ENCODE results near the gene CPSF4L.

Gene CPSF4L

DNA sequence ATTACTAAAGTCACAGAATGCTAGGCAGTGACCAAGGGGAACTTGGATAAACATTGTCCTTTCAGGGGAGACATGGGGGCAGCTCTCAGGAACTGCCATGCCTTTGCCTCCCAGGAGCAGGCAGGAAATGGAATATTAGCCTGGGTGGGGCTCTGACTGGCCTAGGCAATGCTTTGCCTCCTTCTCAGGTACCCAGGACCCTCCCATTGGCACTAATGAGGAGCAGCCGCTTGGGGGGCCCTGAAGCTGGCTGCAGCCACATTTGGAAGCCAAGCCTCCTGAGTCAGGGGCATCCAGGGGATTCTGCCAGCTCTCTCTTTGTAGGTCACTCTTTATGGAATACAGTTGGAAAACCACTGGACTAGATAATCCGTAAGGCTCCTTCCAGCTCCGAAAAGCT lies 5.5 kb downstream of the CPSF4L start:
- CTCF ChIA-PET, result interaction anchor here (0.6 to 4.8 kb wide), 7 partner anchors 33 to 602 kb away, joined by 3 to 69 read pairs (median 5); partner anchors contain the start of gene CDC42EP4
- POLR2A ChIA-PET (ENCODE audit: low non-redundant PET), result no interaction called here
- no peak overlapping the region for H3K27ac ChIP-seq
- no peak for DNase-seq (ENCODE audit: low spot score)
- TF ChIP-seq, protein P1, sequence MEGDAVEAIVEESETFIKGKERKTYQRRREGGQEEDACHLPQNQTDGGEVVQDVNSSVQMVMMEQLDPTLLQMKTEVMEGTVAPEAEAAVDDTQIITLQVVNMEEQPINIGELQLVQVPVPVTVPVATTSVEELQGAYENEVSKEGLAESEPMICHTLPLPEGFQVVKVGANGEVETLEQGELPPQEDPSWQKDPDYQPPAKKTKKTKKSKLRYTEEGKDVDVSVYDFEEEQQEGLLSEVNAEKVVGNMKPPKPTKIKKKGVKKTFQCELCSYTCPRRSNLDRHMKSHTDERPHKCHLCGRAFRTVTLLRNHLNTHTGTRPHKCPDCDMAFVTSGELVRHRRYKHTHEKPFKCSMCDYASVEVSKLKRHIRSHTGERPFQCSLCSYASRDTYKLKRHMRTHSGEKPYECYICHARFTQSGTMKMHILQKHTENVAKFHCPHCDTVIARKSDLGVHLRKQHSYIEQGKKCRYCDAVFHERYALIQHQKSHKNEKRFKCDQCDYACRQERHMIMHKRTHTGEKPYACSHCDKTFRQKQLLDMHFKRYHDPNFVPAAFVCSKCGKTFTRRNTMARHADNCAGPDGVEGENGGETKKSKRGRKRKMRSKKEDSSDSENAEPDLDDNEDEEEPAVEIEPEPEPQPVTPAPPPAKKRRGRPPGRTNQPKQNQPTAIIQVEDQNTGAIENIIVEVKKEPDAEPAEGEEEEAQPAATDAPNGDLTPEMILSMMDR (conservative IDR thresholded peaks at IDR 0.05; ENCODE audit: low read depth), result no peak

- no peak overlapping the region for H3K27ac ChIP-seq
- ChIA-PET CTCF (interaction anchor here (0.6 to 4.8 kb wide), 13 partner anchors 23 to 1274 kb away, joined by 3 to 69 read pairs (median 5); partner anchors contain the start of gene CDC42EP4), POLR2A (ENCODE audit: low non-redundant PET) (no interaction called here)
- peak; percentile 68 for DNase-seq (ENCODE audit: low spot score)
- TF ChIP-seq, protein P1 (conservative IDR thresholded peaks at IDR 0.05; ENCODE audit: low read depth), result peak; percentile 97
Measured at GRCh38 chr17:73255671-73256181, 6.0 kb downstream of the CPSF4L start.

DNA sequence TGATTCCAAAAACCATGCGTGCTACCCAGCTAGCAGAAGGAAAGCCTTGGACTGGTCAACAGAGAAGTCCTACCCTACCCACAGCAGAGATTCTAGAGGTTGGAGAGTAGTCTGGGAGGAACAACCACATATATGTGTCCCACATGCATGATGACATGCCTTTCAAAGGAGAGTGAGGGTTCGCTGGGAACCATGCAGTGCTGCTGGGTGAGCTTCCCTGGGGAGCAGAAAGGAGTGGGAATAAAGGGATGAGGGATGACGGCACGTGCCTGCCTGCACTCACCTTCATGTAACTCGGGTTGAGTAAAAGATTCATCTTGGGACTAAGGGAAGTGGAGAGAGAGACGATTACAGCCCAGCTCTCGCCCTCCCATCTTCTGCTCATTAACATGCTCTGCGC lies 9.8 kb downstream of the CPSF4L start:
- TF ChIP-seq, protein P1 (conservative IDR thresholded peaks at IDR 0.05; ENCODE audit: low read depth), result no peak
- H3K27ac ChIP-seq, result no peak overlapping the region
- DNase-seq (ENCODE audit: low spot score), result no peak
- ChIA-PET POLR2A (ENCODE audit: low non-redundant PET) (no interaction called here), CTCF (interaction anchor here (0.5 to 0.9 kb wide), 2 partner anchors 10 to 118 kb away, joined by 3 to 7 read pairs; partner anchors contain the start of gene CPSF4L)

DNA sequence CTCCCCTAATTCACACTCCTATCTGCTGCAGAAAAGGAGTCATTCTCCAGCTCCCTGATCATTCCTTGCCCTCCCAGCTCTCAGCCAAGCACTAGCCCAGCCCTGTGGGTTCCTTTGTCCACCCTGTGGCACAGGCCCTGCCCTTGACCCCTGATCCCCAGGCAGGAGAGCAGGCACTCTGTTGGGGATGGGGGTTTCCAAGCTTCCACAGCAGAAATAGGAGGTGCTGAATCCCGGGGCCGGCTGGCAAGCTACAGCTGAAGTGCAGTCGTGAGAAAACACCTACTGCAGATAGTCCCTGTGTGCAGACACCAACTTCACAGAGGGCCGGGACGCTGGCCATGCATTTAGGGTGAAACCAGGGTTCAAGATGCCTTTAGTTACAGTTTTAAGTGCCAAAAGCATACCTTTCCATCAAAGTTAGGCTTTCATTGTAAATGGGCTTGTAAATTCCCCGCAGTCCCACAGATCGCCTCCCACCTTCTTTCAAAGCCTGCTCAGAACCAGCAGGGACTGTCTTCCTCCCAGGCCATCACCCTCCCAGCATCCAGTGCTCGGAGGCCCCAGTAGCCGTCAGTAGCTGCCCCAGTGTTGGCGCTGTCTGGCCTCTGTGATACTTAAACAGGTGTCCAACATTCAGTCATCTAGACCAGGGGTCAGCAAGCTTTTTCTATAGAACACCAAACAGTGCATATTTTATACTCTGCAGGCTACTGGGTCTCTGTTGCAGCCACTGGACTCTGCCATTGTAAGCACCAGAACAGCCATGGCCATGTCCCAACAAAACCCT lies 10.6 kb downstream of the CPSF4L start:
- TF ChIP-seq, protein P1 (conservative IDR thresholded peaks at IDR 0.05; ENCODE audit: low read depth), result no peak
- ChIA-PET CTCF (interaction anchor here (0.5 to 4.4 kb wide), 3 partner anchors 11 to 119 kb away, joined by 3 to 22 read pairs (median 7); partner anchors contain the start of gene CPSF4L), POLR2A (ENCODE audit: low non-redundant PET) (no interaction called here)
- H3K27ac ChIP-seq, result no peak overlapping the region
- no peak for DNase-seq (ENCODE audit: low spot score)

DNA sequence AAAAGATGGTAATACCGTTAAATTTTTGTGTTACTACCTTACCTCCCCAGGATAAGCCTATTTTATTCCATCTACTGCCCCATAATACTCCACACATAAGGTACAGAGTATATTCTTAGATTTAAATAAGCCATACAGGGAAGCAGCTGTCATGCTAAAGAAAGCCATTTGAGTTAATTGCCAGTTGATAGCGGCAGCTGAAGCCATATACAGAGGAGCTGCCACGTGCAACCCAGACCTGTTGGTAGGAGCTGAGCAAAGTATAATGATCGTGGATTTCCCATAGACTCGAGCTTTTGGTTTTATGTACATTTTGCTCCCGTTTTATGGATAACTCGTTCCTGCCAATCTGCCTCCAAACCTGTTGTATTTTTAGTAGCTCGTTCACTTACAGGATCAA lies 12.0 kb downstream of the CPSF4L start:
- TF ChIP-seq, protein P1 (conservative IDR thresholded peaks at IDR 0.05; ENCODE audit: low read depth), result no peak
- ChIA-PET POLR2A (ENCODE audit: low non-redundant PET) (no interaction called here), CTCF (interaction anchor here (0.6 to 4.4 kb wide), 4 partner anchors 120 to 1034 kb away, joined by 3 to 22 read pairs (median 4); no protein-coding TSS in a partner anchor)
- no peak for DNase-seq (ENCODE audit: low spot score)
- no peak overlapping the region for H3K27ac ChIP-seq

DNA sequence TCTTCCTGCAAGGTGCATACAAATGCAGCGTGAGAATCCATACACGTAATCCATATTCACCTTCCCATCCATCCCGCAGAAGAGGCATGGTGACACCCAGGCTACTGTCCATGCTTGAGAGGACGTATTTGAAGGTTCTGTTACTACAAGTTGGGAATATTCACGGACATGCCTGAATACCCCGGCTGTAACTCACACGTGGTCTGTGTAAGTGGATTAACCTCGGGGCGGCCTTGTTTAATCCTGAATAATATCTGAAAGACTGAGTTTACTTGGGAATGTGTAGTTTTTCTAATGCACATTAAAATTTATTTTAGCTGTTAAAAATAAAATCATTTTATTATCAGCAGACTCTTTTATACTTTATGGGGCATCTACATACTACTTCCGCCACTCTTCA lies 13.1 kb downstream of the CPSF4L start:
- H3K27ac ChIP-seq, result no peak overlapping the region
- no peak for DNase-seq (ENCODE audit: low spot score)
- POLR2A ChIA-PET (ENCODE audit: low non-redundant PET), result no interaction called here
- CTCF ChIA-PET, result interaction anchor here (0.6 to 4.4 kb wide), 2 partner anchors 121 to 692 kb away, joined by 3 to 22 read pairs; no protein-coding TSS in a partner anchor
- TF ChIP-seq, protein P1 (conservative IDR thresholded peaks at IDR 0.05; ENCODE audit: low read depth), result no peak
